Measurements from ENCODE around the gene CTDSP1. TPM values are rescaled to one million over a fixed set of nuclear protein-coding genes. Genes with fewer than 3 reads are reported as not detected.

CTDSP1 gene
- total RNA-seq, 4 donors from 2014 or later, result 77.6 to 147 (median 93.7) TPM

DNA sequence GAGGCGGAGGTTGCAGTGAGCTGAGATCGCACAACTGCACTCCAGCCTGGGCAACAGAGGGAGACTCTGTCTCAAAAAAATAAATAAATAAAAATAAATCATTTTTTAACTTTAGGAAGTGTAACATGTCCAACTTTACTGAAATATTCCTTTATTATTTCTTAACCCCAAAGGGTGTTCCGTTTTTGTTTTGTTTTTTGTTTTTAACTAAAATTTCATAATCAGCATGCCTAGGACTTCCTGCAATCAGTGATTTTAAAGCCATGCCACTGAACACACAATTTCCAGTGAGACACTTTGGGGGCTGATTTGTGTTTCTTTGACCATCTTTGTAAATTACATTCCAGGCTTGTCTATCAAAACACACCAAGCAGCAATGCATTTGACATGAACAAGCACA lies 35.9 kb upstream of the CTDSP1 start:
- ATAC-seq (ENCODE audit: low FRiP score) (no peak), DNase-seq (ENCODE audit: low spot score) (no peak)
- TF ChIP-seq, protein P1, sequence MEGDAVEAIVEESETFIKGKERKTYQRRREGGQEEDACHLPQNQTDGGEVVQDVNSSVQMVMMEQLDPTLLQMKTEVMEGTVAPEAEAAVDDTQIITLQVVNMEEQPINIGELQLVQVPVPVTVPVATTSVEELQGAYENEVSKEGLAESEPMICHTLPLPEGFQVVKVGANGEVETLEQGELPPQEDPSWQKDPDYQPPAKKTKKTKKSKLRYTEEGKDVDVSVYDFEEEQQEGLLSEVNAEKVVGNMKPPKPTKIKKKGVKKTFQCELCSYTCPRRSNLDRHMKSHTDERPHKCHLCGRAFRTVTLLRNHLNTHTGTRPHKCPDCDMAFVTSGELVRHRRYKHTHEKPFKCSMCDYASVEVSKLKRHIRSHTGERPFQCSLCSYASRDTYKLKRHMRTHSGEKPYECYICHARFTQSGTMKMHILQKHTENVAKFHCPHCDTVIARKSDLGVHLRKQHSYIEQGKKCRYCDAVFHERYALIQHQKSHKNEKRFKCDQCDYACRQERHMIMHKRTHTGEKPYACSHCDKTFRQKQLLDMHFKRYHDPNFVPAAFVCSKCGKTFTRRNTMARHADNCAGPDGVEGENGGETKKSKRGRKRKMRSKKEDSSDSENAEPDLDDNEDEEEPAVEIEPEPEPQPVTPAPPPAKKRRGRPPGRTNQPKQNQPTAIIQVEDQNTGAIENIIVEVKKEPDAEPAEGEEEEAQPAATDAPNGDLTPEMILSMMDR (IDR thresholded peaks at IDR 0.05), result no peak

DNA sequence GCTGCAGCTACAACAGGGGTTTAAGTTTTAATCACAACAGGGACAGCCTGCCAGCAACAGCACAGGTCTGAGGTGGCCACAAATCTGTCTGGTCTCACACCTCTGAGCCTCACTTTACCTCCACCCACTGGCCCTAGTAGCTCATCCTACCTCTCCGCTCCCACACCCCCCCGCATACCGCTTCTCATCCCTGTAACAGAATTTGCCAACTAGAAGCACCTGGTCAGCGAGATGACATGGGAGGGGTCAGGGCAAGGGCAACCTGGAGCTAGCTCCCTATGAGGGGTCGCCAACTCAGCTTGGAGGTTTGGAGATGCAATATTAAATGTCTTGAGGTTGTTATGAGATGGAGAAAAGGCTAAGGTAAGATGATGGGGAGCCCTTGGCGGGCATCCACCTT lies 35.5 kb upstream of the CTDSP1 start:
- no peak for ATAC-seq (ENCODE audit: low FRiP score)
- no peak for DNase-seq (ENCODE audit: low spot score)
- TF ChIP-seq, protein P1 (IDR thresholded peaks at IDR 0.05), result no peak

DNA sequence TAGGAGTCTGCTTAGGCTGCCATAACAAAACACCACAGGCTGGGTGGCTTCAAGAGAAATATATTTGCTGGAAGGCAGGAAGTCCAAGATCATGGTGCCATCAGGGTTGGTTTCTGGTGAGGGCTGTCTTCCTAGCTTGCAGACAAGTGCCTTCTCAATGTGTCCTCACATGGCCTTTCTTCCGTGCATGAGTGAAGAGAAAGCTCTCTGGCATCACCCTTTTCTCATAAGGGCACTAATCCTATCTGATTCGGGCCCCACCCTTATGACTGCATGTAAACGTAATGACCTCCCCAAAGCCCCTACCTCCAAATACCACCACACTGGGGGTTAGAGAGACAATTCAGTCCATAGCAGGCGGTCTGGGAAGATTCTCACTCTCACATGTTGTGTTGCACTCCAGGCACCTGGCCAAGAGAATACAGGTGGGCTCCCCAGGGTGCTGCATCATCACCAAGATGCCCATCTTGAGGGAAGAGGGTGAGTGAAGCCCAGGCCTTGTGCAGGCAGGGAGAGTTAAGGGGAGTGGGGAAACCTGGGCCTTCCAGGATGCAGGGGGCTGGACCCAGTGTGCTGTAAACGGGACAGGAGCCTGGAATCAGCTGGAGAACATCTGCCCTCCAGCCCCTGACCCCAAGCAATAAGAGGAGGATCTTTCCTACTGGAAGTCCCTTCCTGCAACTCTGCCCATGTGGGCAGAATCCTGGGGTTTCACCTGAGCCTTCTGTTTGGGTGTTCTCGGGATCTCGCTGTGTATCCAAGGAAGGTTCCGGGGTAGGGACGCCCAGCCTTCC lies 32.9 kb upstream of the CTDSP1 start:
- DNase-seq (ENCODE audit: low spot score), result no peak
- TF ChIP-seq, protein P1 (IDR thresholded peaks at IDR 0.05), result no peak

DNA sequence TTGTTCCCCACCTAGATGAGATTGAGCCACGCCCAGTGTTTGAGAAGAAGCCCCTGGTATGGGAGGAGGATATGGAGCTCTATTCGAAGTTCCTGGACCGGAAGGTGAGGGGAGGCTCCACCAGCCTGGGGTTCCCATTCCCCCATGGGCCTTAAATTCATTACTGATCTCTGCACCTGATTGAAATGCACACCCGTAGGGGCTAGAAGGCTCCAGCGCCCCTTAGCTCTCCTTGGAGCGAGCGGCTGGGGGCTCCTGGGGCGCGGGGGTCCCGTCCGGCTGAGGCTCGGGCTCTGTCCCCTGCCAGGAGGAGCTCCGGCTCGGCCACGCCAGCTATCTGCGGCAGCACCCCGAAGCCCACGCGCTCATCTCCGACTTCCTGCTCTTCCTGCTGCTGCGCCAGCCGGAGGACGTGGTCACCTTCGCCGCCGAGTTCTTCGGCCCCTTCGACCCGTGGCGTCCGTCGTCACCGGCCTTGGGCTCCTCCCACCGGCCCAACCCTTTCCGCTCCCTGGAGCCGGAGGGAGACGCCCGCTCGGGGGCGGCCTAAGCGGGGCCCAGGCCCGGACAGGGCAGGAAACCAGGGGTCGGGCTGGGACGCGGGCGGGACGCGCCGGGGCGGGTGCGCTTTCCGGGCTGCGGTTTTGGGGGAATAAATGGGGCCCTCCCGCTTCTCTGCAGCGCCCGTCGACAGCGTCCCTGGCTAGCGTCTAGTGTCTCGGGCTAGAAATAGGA lies 32.1 kb upstream of the CTDSP1 start:
- DNase-seq (ENCODE audit: low spot score) (peak; percentile 45), ATAC-seq (ENCODE audit: low FRiP score) (peak; percentile 90)
- TF ChIP-seq, protein P1 (IDR thresholded peaks at IDR 0.05), result no peak

More for the DNA sequence above, 32.9 kb upstream of the CTDSP1 start:
- ATAC-seq (ENCODE audit: low FRiP score), result no peak

DNA sequence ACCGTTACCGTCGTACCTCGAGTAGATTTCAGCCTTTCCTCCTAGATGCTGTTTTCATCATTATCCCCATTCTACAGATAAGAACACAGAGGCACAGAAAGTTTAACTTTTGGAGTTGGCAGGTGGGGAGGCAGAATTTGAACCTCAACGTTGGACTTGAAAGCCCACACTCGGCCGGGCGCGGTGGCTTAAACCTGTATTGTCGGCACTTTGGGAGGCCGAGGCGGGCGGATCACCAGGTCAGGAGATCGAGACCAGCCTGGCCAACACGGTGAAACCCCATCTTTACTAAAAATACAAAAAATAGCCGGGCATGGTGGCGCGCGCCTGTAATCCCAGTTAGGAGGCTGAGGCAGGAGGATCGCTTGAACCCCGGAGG lies 31.5 kb upstream of the CTDSP1 start:
- DNase-seq (ENCODE audit: low spot score), result no peak
- TF ChIP-seq, protein P1 (IDR thresholded peaks at IDR 0.05), result no peak
- no peak for ATAC-seq (ENCODE audit: low FRiP score)

DNA sequence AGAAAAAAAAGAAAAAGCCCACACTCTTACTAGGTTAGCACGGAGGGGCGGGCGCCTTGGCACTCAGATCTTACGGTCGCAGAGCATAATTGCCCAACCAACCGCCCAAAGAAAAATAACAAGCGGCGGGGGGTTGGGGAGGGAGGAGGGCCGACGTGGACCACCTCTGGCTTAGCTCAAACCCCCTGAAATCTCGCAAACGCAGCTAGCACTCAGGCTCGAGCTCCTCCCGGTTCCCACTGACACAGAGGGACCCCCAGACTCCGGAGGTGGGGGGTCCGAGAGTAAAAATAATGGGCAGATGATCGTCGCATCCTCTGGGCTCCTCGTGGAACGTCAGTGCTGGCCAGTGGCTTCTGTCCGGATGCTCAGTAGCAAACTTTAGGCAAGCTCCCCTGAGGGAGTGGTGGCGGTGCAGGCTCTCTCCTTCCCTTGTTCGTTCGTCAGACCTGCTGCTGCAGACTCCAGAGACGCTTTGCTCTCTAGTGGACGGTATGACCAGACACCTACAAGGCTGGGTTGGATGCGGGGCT lies 31.0 kb upstream of the CTDSP1 start:
- DNase-seq (ENCODE audit: low spot score) (no peak), ATAC-seq (ENCODE audit: low FRiP score) (peak; percentile 51)

More for the DNA sequence above, 31.0 kb upstream of the CTDSP1 start:
- TF ChIP-seq, protein P1 (IDR thresholded peaks at IDR 0.05), result no peak
